Measurements from ENCODE around the gene CTNNA3.

CTNNA3 gene

DNA sequence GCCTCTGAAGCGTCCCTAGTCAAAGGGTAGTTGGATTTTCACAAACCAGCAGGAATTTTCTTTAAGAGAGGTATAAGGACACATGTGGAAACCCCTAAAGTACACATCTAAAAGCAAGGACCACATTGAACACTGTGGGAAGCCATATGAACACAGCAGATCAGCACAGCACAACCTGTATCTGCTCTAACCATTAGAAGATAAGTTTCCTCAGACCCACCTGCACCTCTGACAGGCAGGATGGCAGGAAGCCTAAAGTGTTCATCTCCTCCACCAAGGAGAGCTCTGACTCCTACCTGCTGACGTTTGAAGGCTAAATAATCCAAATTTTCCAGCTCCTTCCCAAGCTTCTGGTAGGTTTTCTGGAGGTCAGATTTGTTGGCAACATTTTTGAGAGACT lies 174.4 kb downstream of the CTNNA3 start:
- H3K9ac ChIP-seq (ENCODE audit: low read depth in 1 of 2, low read length in 2 of 2): no peak overlapping the region
- H3K4me3 ChIP-seq (ENCODE audit: low read depth in 1 of 2, low read length in 2 of 2): no peak overlapping the region
- H3K9me3 ChIP-seq (ENCODE audit: control insufficient read depth in 1 of 2, low read length in 2 of 2): no peaks in the 10 kb centered on the region
- no peaks in the 10 kb centered on the region for H3K36me3 ChIP-seq (ENCODE audit: control insufficient read depth in 1 of 2, insufficient read depth in 2 of 2, low read length in 2 of 2)
- no peaks in the 10 kb centered on the region for H3K4me1 ChIP-seq (ENCODE audit: control insufficient read depth in 1 of 2, insufficient read depth in 2 of 2, low read length in 2 of 2)
- H3K27ac ChIP-seq (ENCODE audit: low read depth, low read length): no peak overlapping the region
- no peaks in the 10 kb centered on the region for H3K27me3 ChIP-seq (ENCODE audit: control insufficient read depth in 1 of 2, insufficient read depth in 2 of 2, low read length in 2 of 2)

DNA sequence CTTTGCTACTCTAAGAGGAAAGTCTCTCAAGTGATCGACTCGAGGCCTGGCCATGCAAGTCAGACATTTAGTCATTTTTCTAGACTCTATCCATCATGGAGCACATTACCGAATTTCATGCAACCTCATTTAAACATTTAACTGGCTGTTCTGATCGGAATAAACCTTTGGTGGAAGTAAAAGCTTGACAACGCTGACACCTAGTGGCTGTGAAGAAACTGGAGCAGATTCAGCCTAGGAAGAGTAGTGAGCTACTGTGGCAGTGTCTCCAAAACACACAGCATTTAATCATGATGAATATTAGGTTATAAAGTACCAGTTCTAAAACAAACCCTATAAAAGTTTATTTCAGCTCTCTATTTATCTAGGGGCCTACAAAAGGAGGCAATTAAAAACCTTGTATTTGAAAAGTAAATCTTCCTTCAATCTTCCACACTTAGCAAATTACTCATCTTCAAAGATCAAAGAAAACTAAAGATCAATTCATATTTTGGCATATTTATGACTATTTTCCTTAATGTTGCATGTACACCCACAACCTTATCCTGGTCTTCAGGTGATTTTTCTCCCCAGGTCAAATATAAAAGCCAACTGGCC lies 175.0 kb downstream of the CTNNA3 start:
- H3K36me3 ChIP-seq (ENCODE audit: control insufficient read depth in 1 of 2, insufficient read depth in 2 of 2, low read length in 2 of 2): no peaks in the 10 kb centered on the region
- no peaks in the 10 kb centered on the region for H3K9me3 ChIP-seq (ENCODE audit: control insufficient read depth in 1 of 2, low read length in 2 of 2)
- no peak overlapping the region for H3K4me3 ChIP-seq (ENCODE audit: low read depth in 1 of 2, low read length in 2 of 2)
- no peak overlapping the region for H3K9ac ChIP-seq (ENCODE audit: low read depth in 1 of 2, low read length in 2 of 2)
- H3K27ac ChIP-seq (ENCODE audit: low read depth, low read length): no peak overlapping the region
- no peaks in the 10 kb centered on the region for H3K4me1 ChIP-seq (ENCODE audit: control insufficient read depth in 1 of 2, insufficient read depth in 2 of 2, low read length in 2 of 2)
- H3K27me3 ChIP-seq (ENCODE audit: control insufficient read depth in 1 of 2, insufficient read depth in 2 of 2, low read length in 2 of 2): no peaks in the 10 kb centered on the region

DNA sequence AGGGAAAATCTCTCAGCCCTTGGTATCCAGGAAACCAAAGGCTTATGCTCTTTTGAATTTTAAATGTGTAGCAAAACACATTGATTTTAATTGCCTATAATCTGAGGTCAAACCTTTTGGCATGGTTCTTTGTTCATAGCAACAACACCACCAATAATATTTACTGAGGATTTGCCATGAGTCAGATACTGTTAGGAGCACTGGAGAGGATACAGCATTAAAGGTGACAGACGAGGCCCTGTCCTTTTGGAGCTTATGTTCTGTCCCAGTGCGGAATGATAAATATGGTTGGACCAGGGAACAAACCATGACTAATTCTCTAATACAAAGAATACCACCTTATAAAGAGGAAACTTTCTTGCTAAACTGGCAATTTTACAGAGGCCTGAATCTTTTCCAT lies 176.6 kb downstream of the CTNNA3 start:
- H3K4me1 ChIP-seq (ENCODE audit: control insufficient read depth in 1 of 2, insufficient read depth in 2 of 2, low read length in 2 of 2): no peaks in the 10 kb centered on the region
- H3K9ac ChIP-seq (ENCODE audit: low read depth in 1 of 2, low read length in 2 of 2): no peak overlapping the region
- no peak overlapping the region for H3K27ac ChIP-seq (ENCODE audit: low read depth, low read length)
- no peak overlapping the region for H3K4me3 ChIP-seq (ENCODE audit: low read depth in 1 of 2, low read length in 2 of 2)
- H3K36me3 ChIP-seq (ENCODE audit: control insufficient read depth in 1 of 2, insufficient read depth in 2 of 2, low read length in 2 of 2): no peaks in the 10 kb centered on the region
- H3K9me3 ChIP-seq (ENCODE audit: control insufficient read depth in 1 of 2, low read length in 2 of 2): no peaks in the 10 kb centered on the region
- no peaks in the 10 kb centered on the region for H3K27me3 ChIP-seq (ENCODE audit: control insufficient read depth in 1 of 2, insufficient read depth in 2 of 2, low read length in 2 of 2)

DNA sequence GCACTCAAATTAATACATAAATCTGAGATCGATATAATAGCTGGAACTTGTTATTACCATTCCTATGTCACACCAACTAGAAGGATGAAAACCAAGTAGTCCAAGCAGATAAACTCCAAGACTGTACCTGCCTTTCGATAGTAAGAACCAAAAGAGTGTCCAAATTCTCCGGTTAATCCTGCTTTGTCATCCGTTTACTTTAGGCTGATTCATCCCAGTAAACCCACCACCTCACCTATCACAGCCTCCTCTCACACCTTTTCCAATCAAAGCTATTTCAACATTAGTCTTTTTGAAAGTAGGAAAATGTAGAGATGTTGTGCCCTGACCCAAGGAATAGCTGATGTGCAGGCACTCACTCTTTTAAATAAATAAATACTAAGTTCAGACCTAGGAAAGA lies 177.2 kb downstream of the CTNNA3 start:
- Histone ChIP-seq H3K4me3 (ENCODE audit: low read depth in 1 of 2, low read length in 2 of 2) (no peak overlapping the region), H3K27ac (ENCODE audit: low read depth, low read length) (no peak overlapping the region), H3K27me3 (ENCODE audit: control insufficient read depth in 1 of 2, insufficient read depth in 2 of 2, low read length in 2 of 2) (no peaks in the 10 kb centered on the region), H3K4me1 (ENCODE audit: control insufficient read depth in 1 of 2, insufficient read depth in 2 of 2, low read length in 2 of 2) (no peaks in the 10 kb centered on the region), H3K36me3 (ENCODE audit: control insufficient read depth in 1 of 2, insufficient read depth in 2 of 2, low read length in 2 of 2) (no peaks in the 10 kb centered on the region), H3K9ac (ENCODE audit: low read depth in 1 of 2, low read length in 2 of 2) (no peak overlapping the region), H3K9me3 (ENCODE audit: control insufficient read depth in 1 of 2, low read length in 2 of 2) (no peaks in the 10 kb centered on the region)

DNA sequence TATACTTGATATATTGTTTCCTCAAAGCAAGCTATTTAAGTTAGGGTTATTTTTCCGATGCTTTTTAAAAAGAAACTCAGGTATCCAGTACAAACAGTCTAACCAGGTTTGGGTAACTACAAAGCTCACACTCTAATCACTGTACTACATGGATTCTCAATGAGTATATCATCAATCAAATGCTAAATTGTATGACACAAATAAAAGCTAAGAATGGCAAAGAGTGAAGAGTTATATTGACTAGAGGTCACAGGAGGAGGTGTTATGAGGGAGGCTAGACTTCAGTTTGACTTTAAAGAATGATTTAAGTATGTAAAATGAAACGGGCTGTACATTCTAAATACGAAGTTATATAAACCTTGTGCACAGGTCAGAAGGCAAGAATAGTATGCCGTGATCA lies 178.0 kb downstream of the CTNNA3 start:
- Histone ChIP-seq H3K27ac (ENCODE audit: low read depth, low read length) (no peak overlapping the region), H3K9me3 (ENCODE audit: control insufficient read depth in 1 of 2, low read length in 2 of 2) (no peaks in the 10 kb centered on the region), H3K9ac (ENCODE audit: low read depth in 1 of 2, low read length in 2 of 2) (no peak overlapping the region), H3K4me1 (ENCODE audit: control insufficient read depth in 1 of 2, insufficient read depth in 2 of 2, low read length in 2 of 2) (no peaks in the 10 kb centered on the region), H3K4me3 (ENCODE audit: low read depth in 1 of 2, low read length in 2 of 2) (no peak overlapping the region), H3K36me3 (ENCODE audit: control insufficient read depth in 1 of 2, insufficient read depth in 2 of 2, low read length in 2 of 2) (no peaks in the 10 kb centered on the region), H3K27me3 (ENCODE audit: control insufficient read depth in 1 of 2, insufficient read depth in 2 of 2, low read length in 2 of 2) (no peaks in the 10 kb centered on the region)

DNA sequence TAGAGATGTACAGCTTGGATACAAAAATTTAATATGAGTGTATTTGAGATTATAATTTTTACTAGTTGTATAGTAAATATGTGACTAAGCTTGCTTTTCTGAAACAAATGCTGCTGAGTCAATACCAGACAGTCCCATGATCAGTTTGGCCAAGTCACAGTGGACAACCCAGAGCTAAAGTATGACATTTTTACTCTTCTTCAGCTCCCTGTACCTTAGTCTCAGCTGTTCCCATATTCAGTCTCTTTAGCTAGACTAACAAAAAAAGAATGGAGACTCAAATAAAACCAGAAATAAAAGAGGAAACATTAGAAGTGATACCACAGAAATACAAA lies 189.3 kb downstream of the CTNNA3 start:
- no peak overlapping the region for H3K4me3 ChIP-seq (ENCODE audit: low read depth in 1 of 2, low read length in 2 of 2)
- H3K4me1 ChIP-seq (ENCODE audit: control insufficient read depth in 1 of 2, insufficient read depth in 2 of 2, low read length in 2 of 2): no peaks in the 10 kb centered on the region
- no peak overlapping the region for H3K27ac ChIP-seq (ENCODE audit: low read depth, low read length)
- no peak overlapping the region for H3K9ac ChIP-seq (ENCODE audit: low read depth in 1 of 2, low read length in 2 of 2)
- H3K9me3 ChIP-seq (ENCODE audit: control insufficient read depth in 1 of 2, low read length in 2 of 2): no peaks in the 10 kb centered on the region
- H3K36me3 ChIP-seq (ENCODE audit: control insufficient read depth in 1 of 2, insufficient read depth in 2 of 2, low read length in 2 of 2): no peaks in the 10 kb centered on the region
- H3K27me3 ChIP-seq (ENCODE audit: control insufficient read depth in 1 of 2, insufficient read depth in 2 of 2, low read length in 2 of 2): no peaks in the 10 kb centered on the region

DNA sequence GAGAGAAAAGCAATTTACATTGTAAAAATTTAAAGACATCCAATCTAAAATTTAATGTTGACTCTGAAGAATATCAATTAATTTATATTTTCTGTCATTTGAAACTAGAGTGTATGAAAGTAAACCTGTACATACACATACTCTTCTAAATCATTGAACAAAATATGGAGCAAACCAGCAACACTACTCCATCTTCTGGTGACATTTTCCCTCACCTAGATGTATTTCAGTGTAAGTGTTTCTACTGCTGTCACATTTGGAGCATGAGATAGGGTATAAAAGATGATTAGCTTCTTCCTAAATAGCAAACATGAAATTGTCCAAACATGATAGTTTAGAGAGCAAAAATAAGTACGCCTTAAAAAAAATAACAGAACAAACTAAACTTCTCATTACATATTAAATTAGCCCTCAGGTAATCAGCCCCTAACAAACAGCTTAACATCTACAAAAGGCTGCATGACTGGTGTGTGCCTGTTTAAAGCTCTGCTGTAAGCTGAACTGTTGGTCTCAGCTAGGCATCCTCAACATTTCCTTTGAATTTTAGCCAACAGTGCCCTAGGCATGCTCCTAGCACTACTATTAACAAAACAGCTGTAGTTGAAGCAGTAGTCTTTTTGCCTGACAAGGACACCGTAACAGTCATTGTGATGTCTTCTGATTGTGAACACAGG lies 189.8 kb downstream of the CTNNA3 start:
- Histone ChIP-seq H3K9me3 (ENCODE audit: control insufficient read depth in 1 of 2, low read length in 2 of 2) (no peaks in the 10 kb centered on the region), H3K9ac (ENCODE audit: low read depth in 1 of 2, low read length in 2 of 2) (no peak overlapping the region), H3K36me3 (ENCODE audit: control insufficient read depth in 1 of 2, insufficient read depth in 2 of 2, low read length in 2 of 2) (no peaks in the 10 kb centered on the region), H3K4me3 (ENCODE audit: low read depth in 1 of 2, low read length in 2 of 2) (no peak overlapping the region), H3K27me3 (ENCODE audit: control insufficient read depth in 1 of 2, insufficient read depth in 2 of 2, low read length in 2 of 2) (no peaks in the 10 kb centered on the region), H3K27ac (ENCODE audit: low read depth, low read length) (no peak overlapping the region), H3K4me1 (ENCODE audit: control insufficient read depth in 1 of 2, insufficient read depth in 2 of 2, low read length in 2 of 2) (no peaks in the 10 kb centered on the region)

DNA sequence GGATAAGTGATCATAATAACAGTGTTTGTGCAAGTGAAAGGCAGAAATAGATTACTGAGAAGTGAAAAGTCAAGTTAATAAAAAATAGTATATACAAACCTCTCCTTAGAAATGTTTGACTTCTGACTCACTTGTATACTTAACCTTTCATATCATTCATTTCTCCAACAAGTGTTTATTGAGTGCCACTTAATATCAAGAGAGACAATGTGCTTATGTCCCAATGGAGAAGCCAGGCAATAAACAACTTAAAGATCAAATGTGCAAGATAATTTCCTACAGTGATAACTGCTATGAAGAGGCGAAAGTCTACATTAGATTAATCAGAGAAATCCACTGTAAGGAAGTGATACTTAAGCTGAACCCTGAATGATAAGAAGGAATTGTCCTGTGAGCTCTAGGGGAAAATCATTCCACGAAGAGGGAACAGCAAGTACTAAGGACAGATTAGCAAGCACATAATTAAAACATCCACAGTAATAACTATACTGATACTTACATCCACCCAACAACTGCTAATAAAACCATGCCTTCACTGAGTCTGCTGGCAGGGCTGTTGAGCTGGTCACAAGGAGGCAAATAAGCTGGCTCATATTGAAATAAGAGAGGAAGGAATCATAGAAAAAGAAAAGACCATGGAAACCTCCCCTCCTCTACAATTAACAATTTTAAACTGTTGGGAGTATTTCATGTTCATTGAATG lies 203.5 kb downstream of the CTNNA3 start:
- H3K9me3 ChIP-seq (ENCODE audit: control insufficient read depth in 1 of 2, low read length in 2 of 2): no peaks in the 10 kb centered on the region
- no peaks in the 10 kb centered on the region for H3K27me3 ChIP-seq (ENCODE audit: control insufficient read depth in 1 of 2, insufficient read depth in 2 of 2, low read length in 2 of 2)
- peaks cover 0 to 10% of the 10 kb centered on the region in 2 donors for H3K4me1 ChIP-seq (ENCODE audit: control insufficient read depth in 1 of 2, insufficient read depth in 2 of 2, low read length in 2 of 2)
- no peaks in the 10 kb centered on the region for H3K36me3 ChIP-seq (ENCODE audit: control insufficient read depth in 1 of 2, insufficient read depth in 2 of 2, low read length in 2 of 2)
- peak overlapping the region in 1 of 2 donors; percentile 27 for H3K4me3 ChIP-seq (ENCODE audit: low read depth in 1 of 2, low read length in 2 of 2)
- H3K27ac ChIP-seq (ENCODE audit: low read depth, low read length): no peak overlapping the region
- no peak overlapping the region for H3K9ac ChIP-seq (ENCODE audit: low read depth in 1 of 2, low read length in 2 of 2)

DNA sequence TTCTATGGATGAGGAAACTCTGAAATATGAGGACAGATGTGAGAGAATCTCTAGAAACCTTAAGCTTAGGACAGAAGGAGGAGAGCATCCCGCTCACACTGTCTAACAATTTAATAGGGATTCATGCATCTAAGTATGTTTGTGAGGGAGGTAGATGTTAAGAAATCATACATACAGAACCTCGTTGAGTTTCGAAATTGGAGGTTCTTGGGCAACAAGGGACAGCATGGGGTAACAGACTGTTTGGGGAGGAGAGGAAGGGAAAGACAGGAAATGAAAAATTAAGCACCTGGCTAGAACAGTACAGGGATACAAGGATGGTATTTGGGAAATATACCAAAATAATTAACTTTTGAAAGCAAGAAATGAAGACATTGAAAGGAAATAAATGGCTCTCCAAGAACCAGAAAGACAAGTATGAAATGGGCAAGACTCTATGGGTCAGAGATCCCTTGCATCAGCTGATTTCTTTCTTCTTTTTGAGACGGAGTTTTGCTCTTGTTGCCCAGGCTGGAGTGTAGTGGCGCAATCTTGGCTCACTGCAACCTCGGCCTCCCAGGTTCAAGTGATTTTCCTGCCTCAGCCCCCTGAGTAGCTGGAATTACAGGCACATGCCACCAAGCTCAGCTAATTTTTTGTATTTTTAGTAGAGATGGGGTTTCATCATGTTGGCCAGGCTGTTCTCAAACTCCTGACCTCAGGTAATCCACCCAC lies 207.9 kb downstream of the CTNNA3 start:
- Histone ChIP-seq H3K27ac (ENCODE audit: low read depth, low read length) (no peak overlapping the region), H3K4me1 (ENCODE audit: control insufficient read depth in 1 of 2, insufficient read depth in 2 of 2, low read length in 2 of 2) (peaks cover 0 to 10% of the 10 kb centered on the region in 2 donors), H3K9ac (ENCODE audit: low read depth in 1 of 2, low read length in 2 of 2) (no peak overlapping the region), H3K36me3 (ENCODE audit: control insufficient read depth in 1 of 2, insufficient read depth in 2 of 2, low read length in 2 of 2) (no peaks in the 10 kb centered on the region), H3K4me3 (ENCODE audit: low read depth in 1 of 2, low read length in 2 of 2) (no peak overlapping the region), H3K27me3 (ENCODE audit: control insufficient read depth in 1 of 2, insufficient read depth in 2 of 2, low read length in 2 of 2) (no peaks in the 10 kb centered on the region), H3K9me3 (ENCODE audit: control insufficient read depth in 1 of 2, low read length in 2 of 2) (no peaks in the 10 kb centered on the region)

DNA sequence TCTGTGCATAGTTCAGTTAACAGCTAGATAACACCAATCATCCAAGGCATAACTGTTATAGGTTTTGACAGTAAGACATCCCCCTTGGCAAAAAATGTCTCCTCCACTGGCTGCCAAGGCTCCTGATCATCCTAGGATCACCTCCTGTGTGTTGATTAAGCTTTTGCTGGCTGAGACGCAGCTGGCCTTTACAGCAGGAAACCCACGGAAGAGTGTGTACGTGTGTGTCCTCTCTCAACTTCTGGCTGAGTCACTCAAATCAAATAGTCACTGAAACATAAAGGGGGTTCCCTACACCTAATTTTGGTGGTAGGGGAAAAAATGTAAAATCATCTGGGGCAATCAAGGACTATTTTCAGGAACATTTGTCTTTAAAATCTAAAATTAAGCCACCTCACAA lies 208.8 kb downstream of the CTNNA3 start:
- Histone ChIP-seq H3K9ac (ENCODE audit: low read depth in 1 of 2, low read length in 2 of 2) (no peak overlapping the region), H3K9me3 (ENCODE audit: control insufficient read depth in 1 of 2, low read length in 2 of 2) (no peaks in the 10 kb centered on the region), H3K27ac (ENCODE audit: low read depth, low read length) (no peak overlapping the region)

More for the DNA sequence above, 208.8 kb downstream of the CTNNA3 start:
- no peaks in the 10 kb centered on the region for H3K27me3 ChIP-seq (ENCODE audit: control insufficient read depth in 1 of 2, insufficient read depth in 2 of 2, low read length in 2 of 2)
- no peaks in the 10 kb centered on the region for H3K36me3 ChIP-seq (ENCODE audit: control insufficient read depth in 1 of 2, insufficient read depth in 2 of 2, low read length in 2 of 2)
- no peak overlapping the region for H3K4me3 ChIP-seq (ENCODE audit: low read depth in 1 of 2, low read length in 2 of 2)
- H3K4me1 ChIP-seq (ENCODE audit: control insufficient read depth in 1 of 2, insufficient read depth in 2 of 2, low read length in 2 of 2): peaks cover 0 to 3% of the 10 kb centered on the region in 2 donors

All from duodenal mucosa (tissue), 2 donors.